Natural killer cell (primary cell): Measurements from ENCODE around the gene GPR15LG. TPM values are rescaled to one million over a fixed set of nuclear protein-coding genes. Genes with fewer than 3 reads are reported as not detected.

Experiments
- ATAC-seq, 3 donors: fragments of 150-1000 bp in 2 of 3; fragments of 200-7000 bp in 1 of 3; cut with Tn5 transposase; 1 replicate in 1 of 3; 2 replicates in 2 of 3; pipeline ENCODE4 v1.10.0; 2021; ENCODE audit warnings: mild to moderate bottlenecking in 2 of 3, moderate library complexity in 2 of 3
- DNase-seq, 2 donors: peaks; one replicate each; pipeline versions ENCODE4 v3.0.0 to v3.0.0-alpha.2; 2013 to 2021; ENCODE audit warnings: mixed read lengths in 1 of 2
- H3K27ac ChIP-seq: one replicate; pipeline ENCODE4 v1.5.1; 2013; ENCODE audit warnings: mild to moderate bottlenecking, low read length
- H3K27me3 ChIP-seq: one replicate; pipeline ENCODE4 v1.6.1; 2013; ENCODE audit warnings: low read length; ENCODE audit not compliant: control insufficient read depth, insufficient read depth
- H3K36me3 ChIP-seq: one replicate; pipeline ENCODE4 v1.6.1; 2013; ENCODE audit warnings: low read length; ENCODE audit not compliant: control insufficient read depth, insufficient read depth
- H3K4me1 ChIP-seq: one replicate; pipeline ENCODE4 v1.6.1; 2013; ENCODE audit warnings: low read length; ENCODE audit not compliant: control insufficient read depth, insufficient read depth
- H3K4me3 ChIP-seq: one replicate; pipeline ENCODE4 v1.5.1; 2013; ENCODE audit warnings: low read length
- H3K9me3 ChIP-seq: one replicate; pipeline ENCODE4 v1.6.1; 2013; ENCODE audit warnings: low read length; ENCODE audit not compliant: control insufficient read depth, insufficient read depth
- H3K27ac Mint-ChIP-seq, 2 donors: one replicate each; pipeline ENCODE4 v1.8.0; 2022; ENCODE audit warnings: mild to moderate bottlenecking in 2 of 2, mixed read lengths in 2 of 2, moderate library complexity in 1 of 2
- H3K27me3 Mint-ChIP-seq, 2 donors: one replicate each; pipeline ENCODE4 v1.8.0; 2022; ENCODE audit warnings: low read depth in 2 of 2, mixed read lengths in 2 of 2
- H3K36me3 Mint-ChIP-seq: one replicate; pipeline ENCODE4 v1.8.0; 2022; ENCODE audit warnings: mixed read lengths
- H3K4me1 Mint-ChIP-seq, 2 donors: one replicate each; pipeline ENCODE4 v1.8.0; 2022; ENCODE audit warnings: mixed read lengths in 2 of 2
- H3K4me3 Mint-ChIP-seq: one replicate; pipeline ENCODE4 v1.8.0; 2022; ENCODE audit warnings: mild to moderate bottlenecking, moderate library complexity, mixed read lengths
- H3K9me3 Mint-ChIP-seq, 2 donors: one replicate each; pipeline ENCODE4 v1.8.0; 2022; ENCODE audit warnings: mixed read lengths in 2 of 2
- WGBS: methylation state at CpG from one replicate; pipeline ENCODE4 v1.1.7; 2013; ENCODE audit warnings: missing lambda C conversion rate; ENCODE audit not compliant: insufficient coverage; 5-methylcytosine and 5-hydroxymethylcytosine counted together
- intact Hi-C: fragments of 100-400 bp; cut with micrococcal nuclease; formaldehyde crosslinking; loops from one replicate; pipeline ENCODE4 v1.14.2; 2022
- total RNA-seq, 4 donors: library from RNA; stranded (reverse); fragments of 120-200 nt in 1 of 4; gene quantifications; one replicate each; pipeline versions ENCODE4 v1.2.3 to v1.2.4, GENCODE V29; 2013 to 2022
- TF ChIP-seq, protein P1 (sequence below): fragments of 200-600 bp; IDR thresholded peaks from one replicate; pipeline ENCODE4 v1.8.0; 2022; ENCODE audit warnings: antibody characterized with exemption

GPR15LG gene
- total RNA-seq, 3 donors from 2014 or later (not counting 1 experiment from before 2014, with no cell fraction given) = not detected

DNA sequence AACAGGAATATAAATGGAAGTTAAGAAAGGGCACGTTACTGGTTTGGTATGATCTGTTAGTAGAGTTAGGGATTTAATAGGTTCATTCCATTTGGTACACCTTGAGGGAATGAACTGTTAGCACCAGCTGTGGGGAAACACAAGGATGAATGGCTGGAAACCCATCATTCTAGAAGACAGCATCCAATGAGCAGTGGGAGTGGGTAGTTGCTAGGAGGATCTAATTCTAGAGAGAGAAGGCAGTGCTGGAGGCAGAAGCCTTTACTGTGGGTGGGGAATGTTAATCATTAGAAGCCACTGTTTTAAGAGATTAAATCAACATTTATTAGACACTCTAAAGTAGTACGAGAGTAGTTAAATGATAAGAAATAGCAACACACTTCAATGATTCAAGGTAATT is 15.5 kb upstream of the GPR15LG start:
- Mint-ChIP-seq H3K4me3 (no peak overlapping the region), H3K36me3 (peaks cover 5% of the 10 kb centered on the region), H3K4me1 (peaks cover 9 to 16% of the 10 kb centered on the region in 2 donors), H3K27ac (peak overlapping the region; percentile 70 to 72), H3K27me3 (peaks cover 0 to under 1% of the 10 kb centered on the region in 2 donors), H3K9me3 (no peaks in the 10 kb centered on the region)
- Histone ChIP-seq H3K36me3 (peaks cover 14% of the 10 kb centered on the region), H3K27me3 (no peaks in the 10 kb centered on the region), H3K27ac (no peak overlapping the region), H3K9me3 (no peaks in the 10 kb centered on the region), H3K4me1 (no peaks in the 10 kb centered on the region), H3K4me3 (no peak overlapping the region)
- ATAC-seq = no peak
- DNase-seq = no peak
- WGBS = 100% methylated on average over 1 of the region's 2 CpGs
- TF ChIP-seq, protein P1, sequence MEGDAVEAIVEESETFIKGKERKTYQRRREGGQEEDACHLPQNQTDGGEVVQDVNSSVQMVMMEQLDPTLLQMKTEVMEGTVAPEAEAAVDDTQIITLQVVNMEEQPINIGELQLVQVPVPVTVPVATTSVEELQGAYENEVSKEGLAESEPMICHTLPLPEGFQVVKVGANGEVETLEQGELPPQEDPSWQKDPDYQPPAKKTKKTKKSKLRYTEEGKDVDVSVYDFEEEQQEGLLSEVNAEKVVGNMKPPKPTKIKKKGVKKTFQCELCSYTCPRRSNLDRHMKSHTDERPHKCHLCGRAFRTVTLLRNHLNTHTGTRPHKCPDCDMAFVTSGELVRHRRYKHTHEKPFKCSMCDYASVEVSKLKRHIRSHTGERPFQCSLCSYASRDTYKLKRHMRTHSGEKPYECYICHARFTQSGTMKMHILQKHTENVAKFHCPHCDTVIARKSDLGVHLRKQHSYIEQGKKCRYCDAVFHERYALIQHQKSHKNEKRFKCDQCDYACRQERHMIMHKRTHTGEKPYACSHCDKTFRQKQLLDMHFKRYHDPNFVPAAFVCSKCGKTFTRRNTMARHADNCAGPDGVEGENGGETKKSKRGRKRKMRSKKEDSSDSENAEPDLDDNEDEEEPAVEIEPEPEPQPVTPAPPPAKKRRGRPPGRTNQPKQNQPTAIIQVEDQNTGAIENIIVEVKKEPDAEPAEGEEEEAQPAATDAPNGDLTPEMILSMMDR = no peak
- intact Hi-C loops = no loop called here

DNA sequence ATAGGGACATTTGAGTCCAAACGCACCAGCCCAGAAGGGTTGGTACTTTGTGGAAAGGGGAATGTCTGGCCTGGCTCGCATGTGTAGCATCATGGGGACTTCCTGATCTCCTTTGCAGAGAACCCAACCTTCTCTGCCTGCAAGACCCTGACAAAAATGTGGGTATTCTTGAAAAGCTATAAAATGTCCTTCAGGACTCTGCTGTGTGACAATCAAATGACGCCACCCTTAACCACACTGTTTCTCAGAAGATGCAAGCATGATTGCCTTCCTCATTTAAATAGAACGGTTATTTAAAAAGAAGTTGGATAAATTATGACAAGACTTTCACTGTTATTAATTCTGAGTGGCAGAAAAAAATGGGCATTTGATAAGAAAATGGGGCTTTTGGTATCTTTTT is 15.1 kb upstream of the GPR15LG start:
- WGBS = 68% methylated on average over 3 of the region's 4 CpGs
- Histone ChIP-seq H3K27ac (no peak overlapping the region), H3K9me3 (no peaks in the 10 kb centered on the region), H3K27me3 (no peaks in the 10 kb centered on the region), H3K4me3 (no peak overlapping the region), H3K4me1 (no peaks in the 10 kb centered on the region), H3K36me3 (peaks cover 9% of the 10 kb centered on the region)
- peaks cover 9 to 16% of the 10 kb centered on the region in 2 donors for H3K4me1 Mint-ChIP-seq
- peak overlapping the region in 1 of 2 donors; percentile 70 for H3K27ac Mint-ChIP-seq
- no peak for ATAC-seq
- TF ChIP-seq, protein P1 = no peak
- intact Hi-C loops = no loop called here
- DNase-seq = no peak
- H3K4me3 Mint-ChIP-seq = no peak overlapping the region
- H3K27me3 Mint-ChIP-seq = peaks cover 5% of the 10 kb centered on the region in 2 donors
- H3K36me3 Mint-ChIP-seq = no peaks in the 10 kb centered on the region
- H3K9me3 Mint-ChIP-seq = no peaks in the 10 kb centered on the region

DNA sequence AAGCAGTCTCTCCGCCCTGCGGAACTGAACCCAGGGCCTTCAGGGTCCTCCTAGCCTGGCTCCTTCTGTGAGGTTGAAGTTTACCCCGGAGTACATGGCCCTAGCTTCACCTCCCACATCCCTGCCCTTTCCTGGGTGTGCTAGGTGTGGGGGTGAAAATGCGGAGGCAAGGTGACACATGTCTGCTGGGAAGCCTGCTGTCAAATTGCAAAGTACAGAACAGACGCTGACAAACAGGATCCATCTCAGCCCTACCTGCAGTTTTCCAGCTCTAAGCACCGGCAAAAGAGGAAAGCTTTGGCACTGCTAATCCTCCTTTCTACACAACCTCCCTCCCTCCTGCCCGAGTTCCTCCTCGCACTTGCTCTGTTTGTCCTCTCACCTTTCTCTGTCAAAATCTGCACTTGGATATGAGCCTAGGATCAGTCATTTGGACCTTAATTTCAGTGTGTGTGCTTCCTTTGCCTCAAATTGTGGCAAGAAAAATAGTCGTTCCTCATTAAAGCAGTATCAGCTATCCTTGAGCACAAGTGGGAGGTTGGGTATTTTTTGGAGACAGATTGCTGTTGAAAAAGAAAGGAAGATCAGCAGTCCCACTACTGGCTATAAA is 14.4 kb upstream of the GPR15LG start:
- no peaks in the 10 kb centered on the region for H3K4me1 ChIP-seq
- no peaks in the 10 kb centered on the region for H3K27me3 ChIP-seq
- 46% methylated on average over 8 of the region's 9 CpGs for WGBS
- H3K9me3 Mint-ChIP-seq = no peaks in the 10 kb centered on the region
- H3K36me3 ChIP-seq = peaks cover 4% of the 10 kb centered on the region
- ATAC-seq (no peak), DNase-seq (no peak)
- TF ChIP-seq, protein P1 = no peak
- H3K4me1 Mint-ChIP-seq = peaks cover 9 to 16% of the 10 kb centered on the region in 2 donors
- H3K27me3 Mint-ChIP-seq = peaks cover 7 to 11% of the 10 kb centered on the region in 2 donors
- H3K27ac Mint-ChIP-seq = no peak overlapping the region
- no peaks in the 10 kb centered on the region for H3K36me3 Mint-ChIP-seq
- no peak overlapping the region for H3K27ac ChIP-seq
- H3K4me3 Mint-ChIP-seq = no peak overlapping the region
- intact Hi-C loops = no loop called here
- no peak overlapping the region for H3K4me3 ChIP-seq
- H3K9me3 ChIP-seq = no peaks in the 10 kb centered on the region
